GM12878 (cell line): ENCODE data around the gene SERPING1. TPM values are rescaled to one million over a fixed set of nuclear protein-coding genes. Genes with fewer than 3 reads are reported as not detected.

Experiments used
- ATAC-seq: fragments of 200-7000 bp; cut with Tn5 transposase; 3 replicates; pipeline ENCODE4 v1.9.1; 2020; ENCODE audit warnings: mild to moderate bottlenecking, moderate library complexity
- BruUV-seq: library from RNA; stranded (reverse); fragments of 400-500 nt; replicated peaks from 2 replicates; lab custom pipeline; 2021; lab: Mats Ljungman, UMichigan
- CTCF ChIA-PET: fragments of 300-600 bp; sonication (Branson Sonifier 250); formaldehyde crosslinking; extraction: SDS; loops from one replicate; lab custom pipeline; 2021; ENCODE audit warnings: inconsistent platforms; lab: Yijun Ruan, JAX
- POLR2A ChIA-PET: fragments of 350-600 bp; formaldehyde crosslinking; extraction: SDS; loops from one replicate; lab custom pipeline; 2021; ENCODE audit warnings: inconsistent platforms; lab: Charles Lee
- RAD21 ChIA-PET: fragments of 300-600 bp; sonication (Branson Sonifier 250); formaldehyde crosslinking; loops from one replicate; lab custom pipeline; 2023; ENCODE audit warnings: antibody characterized with exemption; ENCODE audit not compliant: unreplicated experiment; lab: Charles Lee
- SMC1A ChIA-PET: fragments of 300-600 bp; sonication (Branson Sonifier 250); formaldehyde crosslinking; loops from one replicate; lab custom pipeline; 2023; ENCODE audit not compliant: unreplicated experiment, uncharacterized antibody; lab: Charles Lee
- DNase-seq: peaks from one replicate; pipeline ENCODE4 v3.0.0-alpha.2; 2011; ENCODE audit warnings: low read depth, low spot score
- FAIRE-seq: peaks from 3 replicates; lab custom pipeline; 2011; peaks lifted over from hg19 to GRCh38; lab: Jason Lieb, UNC
- H2AFZ ChIP-seq: 2 replicates; pipeline ENCODE4 v1.6.0; 2011; ENCODE audit warnings: low read depth, low read length, control low read depth; ENCODE audit not compliant: control insufficient read depth
- H3K27ac ChIP-seq: 2 replicates; pipeline ENCODE4 v1.5.1; 2011; ENCODE audit warnings: control low read depth; ENCODE audit not compliant: control insufficient read depth, insufficient read depth
- H3K27me3 ChIP-seq, 2 experiments: replicated peaks in 1 of 2; 2 replicates each; pipeline versions ENCODE4 v1.6.0 to v1.6.1; 2011; ENCODE audit warnings: low read length in 1 of 2; ENCODE audit not compliant: control insufficient read depth in 2 of 2, insufficient read depth in 2 of 2
- H3K36me3 ChIP-seq, 2 experiments: 2 replicates each; pipeline ENCODE4 v1.5.1; 2011; ENCODE audit warnings: low read length in 1 of 2; ENCODE audit not compliant: control insufficient read depth in 2 of 2, insufficient read depth in 2 of 2
- H3K4me1 ChIP-seq: 2 replicates; pipeline ENCODE4 v1.6.1; 2011; ENCODE audit warnings: mild to moderate bottlenecking, low read length, moderate library complexity, mixed read lengths; ENCODE audit not compliant: control insufficient read depth, insufficient read depth
- H3K4me2 ChIP-seq: 2 replicates; pipeline ENCODE4 v1.6.0; 2011; ENCODE audit warnings: control low read depth; ENCODE audit not compliant: control insufficient read depth, insufficient read depth
- H3K4me3 ChIP-seq: fragments of 200-600 bp; sonication (generic); 2 replicates; pipeline ENCODE4 v1.5.1; 2016
- H3K79me2 ChIP-seq: 2 replicates; pipeline ENCODE4 v1.6.0; 2011; ENCODE audit warnings: low read length; ENCODE audit not compliant: control insufficient read depth, insufficient read depth
- H3K9ac ChIP-seq: 2 replicates; pipeline ENCODE4 v1.8.0; 2011; ENCODE audit warnings: low read length, control low read depth, mixed read lengths; ENCODE audit not compliant: control insufficient read depth, insufficient read depth
- H3K9me3 ChIP-seq: replicated peaks from 3 replicates; pipeline ENCODE4 v1.5.1; 2011; ENCODE audit warnings: mild to moderate bottlenecking, low read length; ENCODE audit not compliant: control insufficient read depth, insufficient read depth
- H4K20me1 ChIP-seq: 2 replicates; pipeline ENCODE4 v1.6.0; 2011; ENCODE audit not compliant: control insufficient read depth, insufficient read depth
- ASH2L ChIP-seq: fragments of 300-600, 200-600 bp; sonication (generic); IDR thresholded peaks from 2 replicates; pipeline ENCODE4 v1.6.1; 2017; ENCODE audit warnings: low read depth, mild to moderate bottlenecking, borderline replicate concordance
- EGR1 ChIP-seq, 2 experiments: IDR thresholded peaks; 1 replicate in 1 of 2; 2 replicates in 1 of 2; pipeline ENCODE4 v1.6.1; 2011 to 2012; ENCODE audit warnings: low read depth in 2 of 2, low read length in 2 of 2, borderline replicate concordance in 1 of 2, mild to moderate bottlenecking in 1 of 2, moderate library complexity in 1 of 2
- EZH2 ChIP-seq: IDR thresholded peaks from 2 replicates; pipeline ENCODE4 v1.6.1; 2012; ENCODE audit warnings: low read depth, mild to moderate bottlenecking, control low read depth, inconsistent platforms, low read length, borderline replicate concordance; ENCODE audit not compliant: control insufficient read depth
- GABPA ChIP-seq: IDR thresholded peaks from 2 replicates; pipeline ENCODE4 v1.6.1; 2014; ENCODE audit warnings: antibody characterized with exemption, low read depth, mild to moderate bottlenecking, inconsistent platforms
- KLF5 ChIP-seq: fragments of 450-650 bp; IDR thresholded peaks from 2 replicates; pipeline ENCODE4 v1.6.1; 2014; ENCODE audit warnings: mild to moderate bottlenecking; ENCODE audit not compliant: partially characterized antibody
- MAX ChIP-seq: IDR thresholded peaks from 2 replicates; pipeline ENCODE4 v1.6.1; 2012; ENCODE audit warnings: low read depth, low read length, improper control_type of control experiment
- MXI1 ChIP-seq: fragments of 150-350 bp; IDR thresholded peaks from 2 replicates; pipeline ENCODE4 v1.6.1; 2011; ENCODE audit warnings: low read depth, mild to moderate bottlenecking, inconsistent platforms, low read length, improper control_type of control experiment
- NFIC ChIP-seq: IDR thresholded peaks from 2 replicates; pipeline ENCODE4 v1.6.1; 2012; ENCODE audit warnings: low read depth, mild to moderate bottlenecking, inconsistent platforms, low read length, moderate library complexity
- PAX5 ChIP-seq: IDR thresholded peaks from 2 replicates; pipeline ENCODE4 v1.6.1; 2011; ENCODE audit warnings: low read depth, low read length, borderline replicate concordance
- PML ChIP-seq: IDR thresholded peaks from 2 replicates; pipeline ENCODE4 v1.6.1; 2012; ENCODE audit warnings: low read length, inconsistent platforms
- TAF1 ChIP-seq: IDR thresholded peaks from 2 replicates; pipeline ENCODE4 v1.6.1; 2011; ENCODE audit warnings: mild to moderate bottlenecking, low read depth, low read length, borderline replicate concordance
- TCF3 ChIP-seq: IDR thresholded peaks from 2 replicates; pipeline ENCODE4 v1.6.1; 2012; ENCODE audit warnings: low read depth, mild to moderate bottlenecking, low read length, borderline replicate concordance; ENCODE audit not compliant: insufficient read depth
- USF2 ChIP-seq: IDR thresholded peaks from 2 replicates; pipeline ENCODE4 v1.6.1; 2011; ENCODE audit warnings: low read depth, low read length, improper control_type of control experiment, borderline replicate concordance
- ZBTB4 ChIP-seq: fragments of 450-650 bp; formaldehyde crosslinking; IDR thresholded peaks from 2 replicates; pipeline ENCODE4 v1.4.0; 2022; ENCODE audit warnings: mild to moderate bottlenecking, moderate library complexity
- ZBTB40 ChIP-seq: fragments of 450-650 bp; IDR thresholded peaks from 2 replicates; pipeline ENCODE4 v1.6.1; 2016; ENCODE audit warnings: mild to moderate bottlenecking, moderate library complexity, borderline replicate concordance
- WGBS: methylation state at CpG from one replicate; pipeline ENCODE4 v1.1.6; 2016; ENCODE audit warnings: low lambda C conversion rate; ENCODE audit not compliant: insufficient replicate concordance, insufficient coverage; ENCODE audit errors: missing lambda C conversion rate; 5-methylcytosine and 5-hydroxymethylcytosine counted together
- in situ Hi-C: fragments of 300-500 bp; cut with MboI; formaldehyde crosslinking; loops from 9 replicates; pipeline ENCODE4 v1.14.3; 2018; ENCODE audit warnings: mixed read lengths
- intact Hi-C: fragments of 100-400 bp; cut with micrococcal nuclease; formaldehyde crosslinking; loops from one replicate; pipeline ENCODE4 v1.14.2; 2022; ENCODE audit not compliant: unreplicated experiment
- polyA plus RNA-seq, 11 experiments: library from polyadenylated mRNA; depleted of rRNA in 4 of 11; unstranded in 6 of 11; stranded (reverse) in 5 of 11; fragments of >200 nt; fragmentation: Nextera tagmentation in 4 of 11; fragmentation: Illumina TruSeq in 1 of 11; extraction: Ambion mirVana in 4 of 11; extraction: Trizol in 1 of 11; gene quantifications; 1 replicate in 1 of 11; 2 replicates in 10 of 11; pipeline versions ENCODE4 v1.2.1 to v1.2.3, GENCODE V29; 2011 to 2016; ENCODE audit warnings: inconsistent platforms in 2 of 11, missing spikeins in 2 of 11, low read depth in 1 of 11
- total RNA-seq, 4 experiments: library from RNA; depleted of rRNA in 3 of 4; stranded (reverse); fragments of >200 nt in 3 of 4; fragmentation: Illumina TruSeq in 1 of 4; extraction: Trizol in 1 of 4; gene quantifications; 2 replicates each; pipeline versions ENCODE4 v1.2.1 to v1.2.3, GENCODE V29; 2013 to 2021

Gene SERPING1
- total and polyA plus RNA-seq, 10 of the 15 experiments (the other 5 are each of a cell fraction or from before 2014, with no cell fraction given), result 0.24 to 1.4 TPM; not detected in 8

- ChIA-PET SMC1A (no interaction called here), POLR2A (no interaction called here), RAD21 (no interaction called here), CTCF (interaction anchor here (0.8 to 2.7 kb wide), 3 partner anchors 19 to 74 kb away, joined by 3 to 5 read pairs (median 3); partner anchors contain the start of gene UBE2L6)
- Histone ChIP-seq H3K36me3 (no peaks in the 10 kb centered on the region), H4K20me1 (no peaks in the 10 kb centered on the region), H3K79me2 (no peaks in the 10 kb centered on the region), H2AFZ (no peak overlapping the region), H3K27ac (no peak overlapping the region), H3K27me3 (no peaks in the 10 kb centered on the region), H3K4me1 (no peaks in the 10 kb centered on the region), H3K9ac (no peak overlapping the region), H3K9me3 (no peaks in the 10 kb centered on the region; the same call in 1 of the 3 replicates), H3K4me2 (no peak overlapping the region), H3K4me3 (no peak overlapping the region)
- no peak for DNase-seq
- BruUV-seq, result no TSS peak
- in situ Hi-C loops, result no loop called here
- WGBS, result 84% methylated on average over 3 of the region's 3 CpGs
- FAIRE-seq, result no peak
- intact Hi-C loops, result no loop called here
- no peak for ATAC-seq
- TF ChIP-seq KLF5 (no peak), ZBTB40 (no peak), ZBTB4 (CRISPR knock-in tag) (no peak), GABPA (no peak), PML (no peak), MAX (no peak), EZH2 (no peak), MXI1 (no peak), PAX5 (no peak), ASH2L (no peak), USF2 (no peak), NFIC (no peak), TCF3 (no peak), TAF1 (no peak), EGR1 (IDR thresholded peaks at IDR 0.05; ENCODE audit: borderline replicate concordance in 1 of 2, low read depth in 2 of 2, low read length in 2 of 2) (no peak)
Measured at GRCh38 chr11:57622263-57622662, 24.8 kb downstream of the SERPING1 start.
